ENCODE data around the gene GCKR.
"Not testable (repeated sequence)": the region's sequence is repeated elsewhere in the genome, so short reads cannot be mapped to it uniquely, and the experiment has no call there.

Gene GCKR

DNA sequence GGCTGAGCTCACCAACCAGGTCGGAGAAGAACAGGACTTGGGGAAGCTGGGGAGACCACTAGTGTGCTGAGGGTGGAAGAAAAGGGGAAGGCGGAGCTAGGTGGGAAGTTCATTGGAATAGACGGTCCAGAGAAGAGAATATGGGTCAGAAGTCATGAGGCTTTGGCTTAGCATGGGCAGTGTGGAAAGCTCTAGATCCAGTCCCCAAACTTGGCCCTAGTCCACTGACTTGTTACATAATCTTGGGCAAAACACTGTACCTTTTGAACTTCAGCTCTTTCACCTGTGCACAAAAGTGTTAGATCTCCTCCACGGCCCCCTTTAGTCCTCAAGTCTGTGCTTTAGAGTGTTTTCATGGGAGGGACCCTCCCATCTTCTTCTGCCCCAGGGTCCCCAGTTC lies 10.7 kb downstream of the GCKR start:
- DNase-seq (ENCODE audit: low spot score): no peak

DNA sequence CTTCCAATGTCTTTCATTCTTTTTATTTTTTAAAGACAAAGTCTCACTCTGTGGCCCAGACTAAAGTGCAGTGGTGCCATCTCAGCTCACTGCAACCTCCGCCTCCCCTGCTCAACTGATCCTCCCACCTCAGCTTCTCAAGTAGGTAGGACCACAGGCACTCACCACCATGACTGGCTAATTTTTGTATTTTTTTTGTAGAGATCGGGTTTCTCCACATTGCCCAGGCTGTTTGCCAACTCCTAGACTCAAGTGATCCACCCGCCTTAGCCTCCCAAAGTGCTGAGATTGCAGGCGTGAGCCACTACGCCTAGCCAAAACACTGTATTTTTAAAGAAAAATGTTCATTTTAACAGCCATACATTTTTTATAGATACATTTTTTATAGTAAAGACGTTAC lies 12.7 kb downstream of the GCKR start:
- no peak for DNase-seq (ENCODE audit: low spot score)

DNA sequence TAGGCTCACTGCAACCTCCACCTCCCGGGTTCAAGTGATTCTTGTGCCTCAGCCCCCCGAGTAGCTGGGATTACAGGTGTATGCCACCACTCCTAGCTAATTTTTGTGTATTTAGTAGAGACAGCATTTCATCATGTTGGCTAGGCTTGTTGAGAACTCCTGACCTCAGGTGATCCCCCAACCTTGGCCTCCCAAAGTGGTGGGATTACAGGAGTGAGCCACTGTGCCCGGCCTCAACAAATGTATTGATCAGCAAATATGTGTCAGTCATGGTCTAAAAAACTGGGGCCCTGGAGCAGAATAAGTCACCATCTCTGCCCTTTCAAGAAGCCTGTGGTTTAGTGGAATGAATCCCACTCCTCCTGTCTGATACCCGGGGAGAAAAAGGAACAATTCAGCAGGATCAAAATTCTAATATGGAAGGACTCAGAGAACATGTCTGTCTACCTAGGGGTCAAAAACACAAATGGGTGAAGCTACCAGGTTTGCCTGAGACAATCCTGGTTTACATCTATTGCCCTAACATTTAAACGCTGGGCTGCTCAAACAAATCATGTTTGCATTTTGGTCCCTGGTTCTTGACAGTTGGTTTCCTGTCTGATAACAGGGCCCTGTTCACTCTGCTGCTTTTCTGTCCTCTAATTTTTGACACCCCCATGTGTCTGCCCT lies 21.6 kb downstream of the GCKR start:
- DNase-seq (ENCODE audit: low spot score): no peak

DNA sequence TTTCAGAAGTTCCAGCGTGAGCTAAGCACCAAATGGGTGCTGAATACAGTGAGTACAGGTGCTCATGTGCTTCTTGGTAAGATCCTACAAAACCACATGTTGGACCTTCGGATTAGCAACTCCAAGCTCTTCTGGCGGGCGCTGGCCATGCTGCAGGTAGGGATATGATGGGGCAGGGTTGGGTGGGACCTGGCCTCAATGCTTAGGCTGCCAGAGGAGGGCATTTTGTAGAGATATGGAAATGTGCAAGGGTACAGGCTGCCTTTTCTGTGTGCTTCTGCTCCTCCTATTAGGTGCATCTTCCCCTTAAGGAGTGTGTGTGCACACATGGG lies 22.1 kb downstream of the GCKR start:
- DNase-seq (ENCODE audit: low spot score): no peak

DNA sequence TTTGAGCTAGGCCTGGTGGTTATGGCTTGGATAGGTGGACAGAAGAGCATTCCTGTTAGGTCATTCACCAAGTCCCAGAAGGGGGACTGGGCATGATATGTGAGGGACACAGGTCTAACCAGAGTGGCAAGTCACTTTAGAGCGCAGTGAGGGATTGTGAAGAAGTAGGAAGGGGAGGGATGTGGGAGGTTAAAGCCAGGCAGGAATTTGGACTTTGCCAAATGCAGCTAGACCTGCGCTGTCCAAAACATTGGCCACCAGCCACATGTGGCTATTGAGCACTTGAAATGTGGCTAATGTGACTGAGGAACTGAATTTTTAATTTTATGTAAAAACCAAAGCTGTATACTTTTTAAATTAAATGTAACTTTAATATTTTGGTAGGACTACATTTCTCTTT lies 23.7 kb downstream of the GCKR start:
- DNase-seq (ENCODE audit: low spot score): no peak

DNA sequence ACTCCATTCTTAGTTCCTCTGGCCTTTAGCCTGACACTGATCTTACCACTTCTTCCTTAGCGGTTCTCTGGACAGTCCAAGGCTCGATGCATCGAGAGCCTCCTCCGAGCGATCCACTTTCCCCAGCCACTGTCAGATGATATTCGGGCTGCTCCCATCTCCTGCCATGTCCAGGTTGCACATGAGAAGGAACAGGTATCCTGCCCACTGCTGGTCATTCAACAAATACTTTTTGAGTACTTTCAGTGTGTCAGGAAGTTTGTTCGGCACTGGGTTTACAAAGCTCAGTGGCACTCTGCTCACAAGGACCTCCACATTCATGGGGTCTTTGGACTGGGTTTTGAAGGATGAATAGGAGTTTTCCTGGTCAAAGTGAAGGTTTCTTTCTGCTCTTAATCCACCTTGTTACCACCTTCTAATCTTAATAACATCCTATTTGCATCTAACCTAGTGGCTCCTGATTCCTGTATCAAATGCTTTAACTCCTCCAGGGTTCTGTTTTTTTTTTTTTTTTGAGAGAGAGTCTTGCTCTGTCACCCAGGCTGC lies 25.8 kb downstream of the GCKR start:
- no peak for DNase-seq (ENCODE audit: low spot score)

DNA sequence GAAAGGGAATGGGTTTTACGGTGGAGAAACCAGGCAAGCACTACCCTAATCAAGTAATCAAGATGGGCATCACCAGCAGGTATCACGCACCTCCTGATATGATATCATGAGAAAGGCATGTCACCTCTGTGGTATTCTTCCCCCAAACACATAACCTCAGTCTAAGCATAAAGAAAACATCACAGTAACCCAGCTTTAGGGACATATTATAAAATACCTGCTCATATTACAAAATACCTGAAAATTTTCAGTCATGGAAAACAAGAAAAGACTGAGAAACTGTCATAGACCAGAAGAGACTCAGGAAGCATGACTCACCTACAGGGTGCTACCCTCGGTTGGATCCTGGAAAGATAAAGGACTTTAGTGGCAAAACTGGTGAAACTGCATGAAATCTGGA lies 30.5 kb downstream of the GCKR start:
- no peak for DNase-seq (ENCODE audit: low spot score)

DNA sequence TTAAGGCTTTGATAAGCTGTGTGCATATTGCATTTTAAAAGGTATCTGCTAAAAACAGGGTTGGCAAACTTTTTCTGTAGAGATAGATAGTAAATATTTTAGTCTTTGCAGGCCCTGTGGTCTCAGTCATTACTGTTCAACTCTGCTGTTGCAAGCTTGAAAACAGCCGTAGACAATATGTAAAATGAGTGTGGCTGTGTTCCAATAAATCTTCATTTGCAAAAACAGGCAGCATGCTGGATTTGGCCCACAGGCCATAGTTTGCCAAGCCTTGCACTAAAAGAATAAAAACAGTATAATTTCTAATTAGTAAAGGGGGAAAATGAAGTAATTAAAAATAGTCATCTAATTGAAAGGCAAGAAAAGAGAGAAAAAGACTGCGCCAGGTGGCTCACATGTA lies 35.3 kb downstream of the GCKR start:
- no peak for DNase-seq (ENCODE audit: low spot score)

DNA sequence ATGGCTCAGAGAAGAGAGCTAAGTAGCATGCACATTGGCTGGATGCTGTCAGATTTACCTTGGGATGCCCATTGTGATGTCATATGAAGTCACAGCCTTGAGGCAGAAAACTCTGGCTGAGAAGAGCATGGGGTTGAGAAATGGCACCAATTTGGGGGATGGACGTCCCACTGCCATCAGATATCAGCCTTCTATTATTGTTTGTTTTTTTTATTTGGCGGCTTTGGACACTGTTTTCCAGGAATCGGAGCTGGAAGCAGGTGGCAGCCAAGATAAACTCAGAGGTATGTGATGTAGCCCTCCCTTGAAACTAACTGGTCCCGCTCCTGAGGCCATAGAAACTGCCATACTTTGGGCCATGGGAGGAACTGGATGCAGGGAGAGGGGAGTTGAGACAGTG lies 40.6 kb downstream of the GCKR start:
- no peak for DNase-seq (ENCODE audit: low spot score)

DNA sequence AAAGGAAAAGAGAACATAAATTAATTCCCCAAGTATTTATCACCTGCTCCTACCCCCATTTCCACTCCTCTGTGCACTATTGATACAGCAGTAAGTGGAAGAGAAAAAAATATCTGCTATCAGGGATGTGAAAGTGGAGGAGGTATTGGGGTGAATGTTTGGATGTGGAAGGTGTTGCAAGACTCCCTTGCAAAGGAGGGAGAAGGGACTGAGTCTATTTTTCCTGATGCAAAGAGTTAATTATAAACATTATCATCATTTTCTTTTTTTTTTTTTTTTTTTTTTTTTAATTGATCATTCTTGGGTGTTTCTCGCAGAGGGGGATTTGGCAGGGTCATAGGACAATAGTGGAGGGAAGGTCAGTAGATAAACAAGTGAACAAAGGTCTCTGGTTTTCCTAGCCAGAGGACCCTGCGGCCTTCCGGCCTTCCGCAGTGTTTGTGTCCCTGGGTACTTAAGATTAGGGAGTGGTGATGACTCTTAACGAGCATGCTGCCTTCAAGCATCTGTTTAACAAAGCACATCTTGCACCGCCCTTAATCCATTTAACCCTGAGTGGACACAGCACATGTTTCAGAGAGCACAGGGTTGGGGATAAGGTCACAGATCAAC lies 42.3 kb downstream of the GCKR start:
- not testable (repeated sequence) for DNase-seq (ENCODE audit: low spot score)

DNA sequence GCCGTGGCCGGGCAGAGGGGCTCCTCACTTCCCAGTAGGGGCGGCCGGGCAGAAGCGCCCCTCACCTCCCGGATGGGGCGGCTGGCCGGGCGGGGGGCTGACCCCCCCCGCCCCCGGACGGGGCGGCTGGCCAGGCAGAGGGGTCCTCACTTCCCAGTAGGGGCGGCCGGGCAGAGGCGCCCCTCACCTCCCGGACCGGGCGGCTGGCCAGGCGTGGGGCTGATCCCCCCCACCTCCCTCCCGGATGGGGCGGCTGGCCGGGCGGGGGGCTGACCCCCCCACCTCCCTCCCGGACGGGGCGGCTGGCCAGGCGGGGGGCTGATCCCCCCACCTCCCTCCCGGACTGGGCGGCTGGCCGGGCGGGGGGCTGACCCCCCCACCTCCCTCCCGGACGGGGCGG lies 43.0 kb downstream of the GCKR start:
- DNase-seq (ENCODE audit: low spot score): not testable (repeated sequence)

DNA sequence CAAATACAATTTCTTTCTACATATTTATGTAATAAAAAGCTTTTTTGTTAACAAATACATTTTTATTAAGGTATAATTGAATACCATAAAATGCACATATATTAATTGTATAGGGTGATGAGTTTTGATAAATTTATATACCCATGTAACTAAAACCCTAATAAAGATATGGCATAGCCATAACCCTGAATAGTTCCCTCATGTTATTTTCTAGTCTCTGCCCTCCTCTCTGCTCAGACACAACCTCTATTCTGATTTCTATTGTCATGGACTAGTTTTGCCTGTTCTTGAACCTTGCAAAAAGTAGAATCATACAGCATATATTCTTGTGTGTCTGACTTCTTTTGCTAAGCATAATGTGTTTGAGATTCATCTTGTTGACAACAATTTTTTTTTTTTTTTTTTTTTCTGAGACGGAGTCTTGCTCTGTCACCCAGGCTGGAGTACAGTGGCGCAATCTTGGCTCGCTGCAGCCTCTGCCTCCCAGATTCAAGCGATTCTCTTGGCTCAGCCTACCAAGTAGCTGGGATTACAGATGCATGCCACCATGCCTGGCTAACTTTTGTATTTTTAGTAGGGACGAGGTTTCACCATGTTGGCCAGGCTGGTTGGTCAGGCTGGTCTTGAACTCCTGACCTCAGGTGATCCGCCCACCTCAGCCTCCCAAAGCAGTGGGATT lies 47.6 kb downstream of the GCKR start:
- DNase-seq (ENCODE audit: low spot score): no peak

DNA sequence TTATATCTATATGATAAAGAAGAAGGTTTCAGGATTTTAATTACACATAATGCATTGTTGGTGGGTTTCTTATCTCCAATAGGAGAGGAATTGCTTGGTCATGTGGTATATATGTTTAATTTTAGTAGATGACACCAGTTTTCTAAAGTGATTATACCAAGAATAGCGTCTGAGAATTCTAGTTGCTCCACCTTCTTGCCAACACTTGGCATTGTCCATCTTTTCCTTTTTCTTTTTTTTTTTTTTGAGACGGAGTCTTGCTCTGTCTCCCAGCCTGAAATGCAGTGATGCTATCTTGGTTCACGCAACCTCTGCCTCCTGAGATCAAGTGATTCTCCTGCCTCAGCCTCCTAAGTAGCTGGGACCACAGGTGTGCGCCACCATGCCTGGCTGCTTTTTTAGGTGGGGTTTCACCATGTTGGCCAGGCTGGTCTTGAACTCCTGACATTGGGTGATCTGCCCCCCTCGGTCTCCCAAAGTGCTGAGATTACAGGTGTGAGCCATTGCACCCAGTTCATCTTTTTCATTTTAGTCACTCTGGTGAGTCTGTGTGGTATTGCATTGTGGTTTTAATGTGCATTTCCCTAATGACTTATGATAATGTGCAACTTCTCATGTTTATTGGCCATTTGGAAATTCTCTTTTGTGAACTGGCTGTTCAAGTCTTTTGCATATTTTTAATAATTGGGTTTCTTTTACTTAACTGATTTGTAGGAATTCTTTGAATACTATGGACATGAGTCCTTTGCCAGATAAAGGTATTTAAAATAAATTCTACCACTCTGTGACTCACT lies 48.9 kb downstream of the GCKR start:
- DNase-seq (ENCODE audit: low spot score): no peak

DNA sequence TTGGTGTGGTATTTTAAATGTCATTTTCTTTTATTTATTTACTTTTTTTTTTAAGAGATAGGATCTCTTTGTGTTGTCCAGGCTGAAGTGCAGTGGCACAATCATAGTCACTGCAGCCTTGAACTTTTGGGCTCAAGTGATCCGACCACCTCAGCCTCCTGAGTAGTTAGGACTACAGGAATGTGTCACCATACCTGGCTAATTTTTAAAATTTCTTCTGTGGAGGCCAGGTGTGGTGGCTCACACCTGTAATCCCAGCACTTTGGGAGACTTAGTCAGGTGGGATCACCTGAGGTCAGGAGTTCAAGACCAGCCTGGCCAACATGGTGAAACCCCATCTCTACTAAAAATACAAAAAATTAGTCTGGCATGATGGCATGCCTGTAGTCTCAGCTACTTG lies 52.7 kb downstream of the GCKR start:
- no peak for DNase-seq (ENCODE audit: low spot score)

DNA sequence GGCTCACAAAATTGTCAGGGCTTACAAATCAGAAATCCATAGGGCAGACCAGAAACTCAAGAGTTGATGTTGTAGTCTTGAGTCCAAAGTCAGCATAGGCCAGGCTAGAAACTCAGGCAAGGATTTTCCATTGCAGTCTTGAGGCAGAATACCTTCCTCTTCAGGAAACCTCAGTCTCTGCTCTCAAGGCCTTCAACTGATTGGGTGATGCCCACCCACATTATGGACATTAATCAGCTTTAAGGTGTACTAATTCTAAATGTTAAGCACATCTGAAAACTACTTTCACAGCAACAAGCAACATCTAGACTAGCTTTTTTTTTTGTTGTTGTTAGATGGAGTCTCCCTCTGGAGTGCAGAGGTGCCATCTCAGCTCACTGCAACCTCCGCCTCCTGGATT lies 54.9 kb downstream of the GCKR start:
- no peak for DNase-seq (ENCODE audit: low spot score)

DNA sequence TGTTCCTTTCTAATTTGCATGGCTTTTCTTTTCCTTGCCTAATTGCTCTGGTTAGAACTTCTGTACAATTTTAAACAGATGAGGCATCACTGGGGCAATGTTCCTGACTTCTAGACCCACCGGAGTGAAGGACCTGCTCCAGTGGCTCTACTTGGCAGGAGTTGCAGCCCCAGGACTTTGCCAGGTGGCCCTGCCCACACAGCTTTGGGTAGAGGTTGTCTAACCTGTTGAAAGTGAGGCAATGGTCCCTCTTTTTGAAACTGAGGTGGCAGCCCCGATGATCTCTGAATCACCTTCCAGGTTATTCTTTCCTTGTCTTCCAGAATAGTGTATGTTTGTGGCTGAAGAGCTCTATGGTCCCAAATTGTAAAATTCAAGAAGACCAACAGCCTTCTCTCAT lies 56.3 kb downstream of the GCKR start:
- no peak for DNase-seq (ENCODE audit: low spot score)

DNA sequence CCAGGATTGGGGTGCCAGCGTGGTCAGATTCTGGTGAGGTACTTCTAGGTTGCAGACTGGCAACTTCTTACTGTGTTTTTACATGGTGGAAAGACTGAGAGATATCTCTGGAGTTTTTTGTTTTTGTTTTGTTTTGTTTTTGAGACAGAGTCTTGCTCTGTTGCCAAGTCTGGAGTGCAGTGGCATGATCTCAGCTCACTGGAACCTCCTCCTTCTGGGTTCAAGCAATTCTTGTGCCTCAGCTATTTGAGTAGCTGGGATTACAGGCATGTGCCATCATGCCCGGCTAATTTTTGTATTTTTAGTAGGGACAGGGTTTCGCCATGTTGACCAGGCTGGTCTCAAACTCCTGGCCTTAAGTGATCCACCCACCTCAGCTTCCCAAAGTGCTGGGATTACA lies 57.8 kb downstream of the GCKR start:
- not testable (repeated sequence) for DNase-seq (ENCODE audit: low spot score)

DNA sequence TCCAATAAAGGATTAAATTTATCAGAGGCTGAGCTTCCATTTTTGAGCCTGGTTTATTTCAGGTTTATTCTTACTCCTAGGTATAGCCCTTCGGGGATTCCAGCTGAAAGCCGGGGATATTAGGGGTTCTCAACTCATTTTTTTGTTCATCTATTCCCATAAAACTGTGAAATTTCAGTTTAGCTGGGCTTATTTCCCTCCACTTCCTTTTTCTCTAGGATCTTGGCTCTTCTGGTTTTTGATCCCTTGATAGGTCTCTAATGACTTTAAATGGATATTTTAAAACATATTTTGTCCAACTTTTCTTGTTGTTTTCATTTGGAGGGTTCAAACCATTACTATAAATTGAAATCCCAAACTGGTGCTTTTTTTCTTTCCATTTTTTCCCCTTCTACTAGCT lies 62.6 kb downstream of the GCKR start:
- DNase-seq (ENCODE audit: low spot score): no peak

DNA sequence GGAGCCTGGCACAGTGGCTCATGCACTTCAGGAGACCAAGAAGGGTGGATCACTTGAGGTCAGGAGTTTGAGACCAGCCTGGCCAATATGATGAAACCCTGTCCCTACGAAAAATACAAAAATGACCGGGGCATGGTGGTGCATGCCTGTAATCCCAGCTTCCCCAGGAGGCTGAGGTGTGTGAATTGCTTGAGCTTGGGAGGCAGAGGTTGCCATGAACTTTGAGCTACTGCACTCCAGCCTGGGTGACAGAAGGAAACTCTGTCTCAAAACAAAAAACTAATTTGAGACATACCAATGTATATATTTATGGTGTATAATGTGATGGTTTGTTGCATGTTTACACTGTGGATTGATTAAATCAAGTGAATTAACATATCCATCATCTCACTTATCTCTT lies 64.4 kb downstream of the GCKR start:
- no peak for DNase-seq (ENCODE audit: low spot score)

DNA sequence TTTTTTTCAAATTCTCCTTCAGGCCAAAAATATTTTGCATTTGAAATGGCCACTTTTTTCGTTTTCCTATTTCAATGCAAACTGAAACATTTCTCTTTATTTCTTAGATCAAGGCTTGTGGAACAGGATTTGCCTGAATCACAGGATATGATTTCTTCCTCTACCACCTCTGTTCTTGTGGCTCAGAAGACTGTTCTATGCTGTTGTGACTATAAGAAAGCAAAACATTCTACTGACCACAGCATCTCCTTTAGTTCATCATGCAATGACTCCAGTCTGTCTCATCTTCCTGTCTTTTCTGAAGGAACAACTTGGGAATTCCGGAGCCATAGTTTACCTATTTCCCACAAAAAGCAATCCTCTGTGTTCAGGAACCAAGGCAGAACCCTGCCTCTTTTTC lies 70.0 kb downstream of the GCKR start:
- no peak for DNase-seq (ENCODE audit: low spot score)

DNA sequence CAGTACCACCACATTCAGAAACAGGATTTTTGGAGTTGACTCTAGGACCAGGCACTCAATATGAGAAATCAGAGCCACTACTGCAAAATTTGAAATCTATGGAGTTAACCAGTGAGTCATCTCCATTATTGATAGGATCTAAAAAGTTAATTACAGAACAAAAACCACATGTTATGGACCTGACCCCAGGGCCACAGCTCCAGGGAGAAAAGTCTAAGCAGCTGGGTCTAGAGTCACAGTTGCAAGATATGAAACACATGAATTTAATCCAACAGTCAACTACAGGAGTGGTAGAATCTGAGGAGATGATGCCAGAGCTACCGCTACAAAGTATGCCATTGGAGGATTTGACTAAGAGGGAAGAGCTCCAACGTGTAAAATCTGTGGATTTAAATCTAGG lies 72.8 kb downstream of the GCKR start:
- no peak for DNase-seq (ENCODE audit: low spot score)

DNA sequence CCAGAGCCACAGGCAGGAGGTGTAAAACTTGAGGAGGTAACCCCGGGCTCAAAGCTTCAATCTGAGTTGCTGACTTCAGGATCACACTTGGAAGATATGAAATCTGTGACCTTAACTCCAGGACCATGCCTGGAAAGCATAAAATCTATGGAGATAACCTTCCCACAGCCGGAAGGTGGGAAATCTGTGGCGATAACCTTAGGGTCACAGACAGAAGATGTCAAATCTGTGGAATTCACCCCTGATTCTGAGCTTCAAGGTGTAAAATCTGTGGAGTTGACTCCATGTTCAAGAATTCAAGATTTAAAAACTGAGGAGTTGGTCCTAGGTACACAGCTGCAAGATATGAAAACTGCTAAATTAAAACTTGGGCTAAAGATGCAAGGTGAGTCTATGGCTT lies 74.6 kb downstream of the GCKR start:
- DNase-seq (ENCODE audit: low spot score): no peak

DNA sequence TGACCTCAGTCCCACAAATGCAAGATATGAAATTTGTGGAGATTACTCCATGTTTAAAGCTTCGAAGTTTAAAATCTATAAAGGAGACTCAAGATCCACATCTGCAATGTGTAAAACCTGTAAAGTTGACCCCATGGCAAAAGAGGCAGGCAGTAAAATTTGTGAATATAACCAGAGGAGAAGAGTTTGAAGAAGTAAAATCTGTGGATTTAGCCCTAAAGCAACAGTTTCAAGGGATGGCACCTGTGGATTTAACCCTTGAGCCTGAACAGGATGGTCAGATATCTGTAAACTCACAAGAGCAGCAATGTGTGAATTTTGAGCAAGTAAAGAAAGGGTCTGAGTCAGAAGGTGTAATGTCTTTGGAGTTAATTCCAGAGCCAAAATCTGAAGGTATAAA lies 75.0 kb downstream of the GCKR start:
- DNase-seq (ENCODE audit: low spot score): no peak
